ENCODE results near the gene SRPRA.
"Not testable (repeated sequence)": the region's sequence is repeated elsewhere in the genome, so short reads cannot be mapped to it uniquely, and the experiment has no call there.

The SRPRA gene

GRCh38 chr11:126282736-126283591 lies 14.3 kb upstream of the SRPRA start, which contains the start of gene TIRAP:
TSS of gene TIRAP (plus strand) at chr11:126283093. CDS start at chr11:126290895, 7,802 bp downstream.
- peak; percentile 61 to 66 for DNase-seq

DNA sequence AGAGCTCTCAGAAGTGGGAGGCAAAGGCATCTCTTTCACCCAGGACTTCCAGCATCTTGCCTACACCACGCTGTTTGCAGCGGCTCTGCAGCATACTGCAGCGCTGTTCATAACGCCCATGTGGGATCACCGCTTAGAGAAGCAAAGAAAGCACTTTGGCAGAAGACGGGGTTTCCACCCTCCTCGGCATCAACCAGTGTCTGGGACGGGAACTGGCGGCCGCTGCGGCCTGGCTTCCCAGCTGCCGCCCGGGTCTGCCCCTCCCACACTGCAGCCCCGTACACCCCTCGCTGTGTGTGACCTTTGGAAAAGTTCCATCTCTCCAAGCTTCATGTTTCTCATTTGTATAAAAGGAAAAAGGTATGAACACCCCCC lies 13.7 kb upstream of the SRPRA start:
- DNase-seq: peak; percentile 24 to 58

DNA sequence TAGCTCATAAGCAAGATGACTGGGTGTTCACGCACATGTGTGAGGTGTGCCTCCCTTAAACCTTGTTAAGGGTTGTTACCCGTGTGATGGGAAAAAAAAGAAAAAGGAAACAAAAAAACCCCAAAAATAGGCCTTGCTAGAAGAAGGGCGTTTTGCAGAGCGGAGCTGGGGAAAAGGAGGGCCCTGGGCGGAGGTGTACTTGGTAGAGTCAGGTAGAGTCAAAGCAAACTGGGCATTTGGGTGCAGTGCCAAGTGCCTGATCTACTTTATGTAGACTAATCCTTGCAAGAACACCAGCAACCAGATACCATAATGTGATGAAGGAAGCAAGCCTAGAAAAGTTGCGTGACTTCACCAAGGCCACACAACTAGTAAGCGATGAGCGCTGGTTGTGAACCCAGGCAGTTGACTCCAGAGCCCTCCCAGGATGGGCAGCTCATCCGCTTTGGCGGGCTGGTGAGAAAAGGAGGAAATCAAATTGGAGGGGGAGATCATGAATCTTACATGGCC lies 13.0 kb upstream of the SRPRA start:
- no peak for DNase-seq

DNA sequence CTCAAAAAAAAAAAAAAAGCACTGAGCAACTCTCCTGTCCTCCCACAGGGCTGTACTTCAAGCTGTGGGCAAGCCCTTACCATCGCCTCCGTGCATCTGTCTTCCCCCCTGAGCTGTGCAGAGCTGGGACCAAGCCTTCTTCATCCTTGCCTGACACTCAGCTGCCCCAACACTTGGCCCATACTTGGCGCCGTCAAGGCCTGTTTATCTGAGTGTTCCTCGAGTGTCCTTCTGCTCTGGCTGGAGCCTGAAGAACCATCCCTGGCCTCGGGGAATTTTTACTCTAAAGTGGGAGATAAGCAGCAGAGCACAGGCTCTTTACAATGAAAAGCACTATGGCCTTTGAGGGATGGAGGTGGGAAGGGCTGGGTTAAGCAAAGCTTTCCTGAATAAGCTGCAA lies 12.6 kb upstream of the SRPRA start:
- no peak for DNase-seq

DNA sequence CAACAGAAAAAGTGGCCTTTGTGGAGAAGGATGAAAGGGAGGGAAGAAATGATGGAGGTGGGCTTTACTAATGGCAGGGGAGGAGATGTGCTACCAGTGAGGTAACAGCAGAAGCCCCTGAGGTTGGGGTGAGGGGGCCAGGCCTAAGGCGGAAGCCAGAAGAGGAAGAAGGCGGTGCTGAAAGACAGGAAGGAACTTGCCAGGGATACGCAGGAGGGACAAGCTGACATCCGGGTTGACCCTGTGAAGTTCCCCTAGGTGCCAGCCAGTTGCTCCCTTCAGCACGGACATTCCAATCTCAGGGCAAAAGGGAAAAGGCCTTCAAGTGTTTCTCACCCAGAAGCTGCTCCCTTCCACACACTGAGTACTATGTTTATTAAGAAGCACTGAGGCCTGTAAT lies 11.9 kb upstream of the SRPRA start:
- peak; percentile 59 to 61 for DNase-seq

GRCh38 chr11:126279191-126279590 lies 10.5 kb upstream of the SRPRA start:
- DNase-seq: no peak

DNA sequence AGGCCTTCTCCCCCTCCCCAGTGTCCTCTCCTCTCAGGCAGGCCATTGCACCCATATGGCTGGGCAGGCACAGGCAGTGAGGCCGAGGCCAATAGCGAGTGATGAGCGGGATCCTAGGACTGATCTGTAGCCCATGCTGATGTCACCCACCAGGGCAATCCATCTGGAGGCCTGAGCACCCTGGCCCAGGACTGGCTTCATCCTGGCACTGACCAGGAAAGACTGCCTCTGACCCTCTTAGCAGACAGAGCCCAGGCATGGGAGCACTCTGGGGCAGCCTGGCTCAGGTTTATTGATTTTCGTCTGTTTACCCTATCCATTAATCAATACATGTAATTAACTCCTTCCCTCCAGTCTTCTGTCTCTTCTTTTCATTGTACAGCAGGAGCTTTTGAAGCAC lies 9.1 kb upstream of the SRPRA start:
- no peak for DNase-seq

DNA sequence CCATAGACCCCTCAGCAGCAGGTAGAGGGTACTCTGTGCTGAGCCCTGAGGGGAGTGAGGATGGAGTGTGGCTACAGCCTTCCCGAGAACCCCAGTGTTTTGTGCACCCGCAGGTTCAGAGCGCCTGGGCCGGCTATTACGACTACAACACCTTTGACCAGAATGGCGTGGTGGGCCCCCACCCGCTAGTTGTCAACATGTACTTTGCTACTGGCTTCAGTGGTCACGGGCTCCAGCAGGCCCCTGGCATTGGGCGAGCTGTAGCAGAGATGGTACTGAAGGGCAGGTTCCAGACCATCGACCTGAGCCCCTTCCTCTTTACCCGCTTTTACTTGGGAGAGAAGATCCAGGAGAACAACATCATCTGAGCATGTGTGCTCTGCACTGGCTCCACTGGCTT lies 8.6 kb upstream of the SRPRA start:
- DNase-seq: no peak

- no peak for DNase-seq
These were observed 361 bp downstream of the SRPRA start for GRCh38 chr11:126268361-126268707.

- no peak for DNase-seq
These were observed 1.0 kb downstream of the SRPRA start for GRCh38 chr11:126267650-126268049.

- no peak for DNase-seq
These were observed 2.9 kb downstream of the SRPRA start for GRCh38 chr11:126265811-126266210.

- no peak for DNase-seq
These were observed 5.2 kb downstream of the SRPRA start for GRCh38 chr11:126263489-126263888.

DNA sequence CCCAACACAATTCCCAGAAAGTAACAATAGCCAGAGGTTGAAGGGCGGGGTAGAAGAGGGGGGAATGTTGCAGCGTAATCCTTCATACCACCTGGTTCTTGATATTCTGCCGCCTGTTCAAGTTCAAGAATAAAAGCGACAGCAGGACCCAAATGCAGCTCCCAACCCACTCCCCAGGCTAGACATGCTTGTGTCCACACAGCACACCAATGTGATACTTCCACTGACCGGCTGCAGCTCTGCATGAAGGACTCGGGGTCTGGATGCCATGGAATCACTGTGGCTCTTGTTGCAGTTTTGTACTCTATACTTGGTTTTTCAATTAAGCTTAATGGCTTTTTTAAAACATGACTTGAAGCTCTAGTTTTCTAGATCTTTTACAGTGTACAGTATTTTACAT lies 6.5 kb downstream of the SRPRA start:
- DNase-seq: no peak

DNA sequence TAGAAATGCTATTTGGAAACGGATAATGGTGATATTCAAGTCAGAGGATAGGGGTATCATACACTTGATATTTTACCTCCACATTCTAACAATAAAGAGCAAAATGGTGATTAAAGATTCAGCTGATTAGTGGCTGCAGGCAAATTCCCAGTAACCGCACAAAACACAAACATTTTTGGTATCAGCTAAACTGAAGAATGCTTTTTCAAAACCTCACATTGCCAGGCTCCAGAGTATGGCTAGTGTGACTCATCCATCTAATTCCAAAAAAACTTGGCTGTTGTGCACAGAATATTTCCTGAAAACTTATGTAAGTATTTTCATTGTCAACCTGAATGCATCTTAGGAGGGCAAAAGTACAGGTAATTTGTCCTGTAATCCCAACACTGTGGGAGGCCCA lies 10.9 kb downstream of the SRPRA start:
- DNase-seq: no peak

DNA sequence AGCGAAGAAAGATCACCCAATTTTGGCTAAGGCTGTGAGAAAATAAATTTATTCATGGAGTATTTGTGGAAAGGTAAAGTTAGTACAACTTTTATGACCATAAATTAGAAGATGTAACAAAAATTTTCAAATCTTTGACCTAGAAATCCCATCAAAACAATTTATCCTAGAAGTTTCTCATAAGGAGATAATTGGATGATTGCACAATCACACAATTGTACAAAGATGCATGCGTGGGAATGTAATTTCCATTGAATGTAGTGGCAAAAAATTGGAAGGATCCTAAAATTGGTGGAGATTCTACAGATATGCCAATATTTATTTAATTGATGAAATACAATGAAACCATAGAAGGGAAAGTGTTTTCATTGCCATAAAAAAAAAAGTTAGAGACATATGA lies 11.6 kb downstream of the SRPRA start:
- no peak for DNase-seq

- DNase-seq: no peak
These were observed 12.5 kb downstream of the SRPRA start for GRCh38 chr11:126256216-126256615.

GRCh38 chr11:126255507-126255906 lies 13.2 kb downstream of the SRPRA start:
- DNase-seq: not testable (repeated sequence)

DNA sequence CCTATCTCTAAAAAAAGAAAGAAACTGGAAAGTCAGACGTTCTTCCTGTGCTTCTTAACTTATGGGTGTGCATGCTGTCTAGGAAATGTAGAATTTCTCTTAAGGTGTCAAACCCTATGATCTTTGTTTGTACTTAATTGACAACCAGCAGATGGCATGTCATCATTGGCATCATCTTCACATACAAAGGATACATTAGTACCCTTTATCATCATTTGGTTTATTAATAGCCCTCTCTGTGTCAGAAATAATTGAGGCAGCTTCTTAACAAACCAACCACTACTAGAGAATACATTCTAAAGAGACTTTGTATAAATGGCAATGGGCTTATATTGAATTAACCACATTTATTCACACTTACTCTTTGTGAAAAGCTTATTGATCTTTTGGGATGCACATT lies 13.9 kb downstream of the SRPRA start:
- no peak for DNase-seq

DNA sequence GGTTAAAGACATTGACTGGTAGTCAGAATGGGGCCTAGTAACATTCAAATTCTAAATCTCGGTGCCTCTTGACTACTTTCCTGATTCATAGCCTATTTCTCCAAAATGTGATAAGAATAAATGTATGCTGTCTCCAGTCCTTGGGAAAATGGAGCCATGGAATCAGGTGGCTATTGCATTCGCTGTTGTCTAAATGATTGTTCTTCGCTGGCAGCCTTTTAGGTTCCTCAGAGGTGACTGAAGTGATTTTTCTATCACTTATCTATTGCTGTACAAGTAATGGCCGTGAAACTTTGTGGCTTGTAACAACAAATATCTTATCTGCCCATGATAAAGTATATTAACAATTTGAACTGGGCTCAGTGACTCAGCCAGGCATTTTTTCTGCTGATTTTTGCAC lies 15.4 kb downstream of the SRPRA start:
- no peak for DNase-seq

GRCh38 chr11:126246636-126247035 lies 22.1 kb downstream of the SRPRA start:
- DNase-seq: peak in 1 of 2 donors; percentile 5

GRCh38 chr11:126233391-126233790 lies 35.3 kb downstream of the SRPRA start:
- no peak for DNase-seq

GRCh38 chr11:126232683-126233082 lies 36.0 kb downstream of the SRPRA start:
- no peak for DNase-seq

DNA sequence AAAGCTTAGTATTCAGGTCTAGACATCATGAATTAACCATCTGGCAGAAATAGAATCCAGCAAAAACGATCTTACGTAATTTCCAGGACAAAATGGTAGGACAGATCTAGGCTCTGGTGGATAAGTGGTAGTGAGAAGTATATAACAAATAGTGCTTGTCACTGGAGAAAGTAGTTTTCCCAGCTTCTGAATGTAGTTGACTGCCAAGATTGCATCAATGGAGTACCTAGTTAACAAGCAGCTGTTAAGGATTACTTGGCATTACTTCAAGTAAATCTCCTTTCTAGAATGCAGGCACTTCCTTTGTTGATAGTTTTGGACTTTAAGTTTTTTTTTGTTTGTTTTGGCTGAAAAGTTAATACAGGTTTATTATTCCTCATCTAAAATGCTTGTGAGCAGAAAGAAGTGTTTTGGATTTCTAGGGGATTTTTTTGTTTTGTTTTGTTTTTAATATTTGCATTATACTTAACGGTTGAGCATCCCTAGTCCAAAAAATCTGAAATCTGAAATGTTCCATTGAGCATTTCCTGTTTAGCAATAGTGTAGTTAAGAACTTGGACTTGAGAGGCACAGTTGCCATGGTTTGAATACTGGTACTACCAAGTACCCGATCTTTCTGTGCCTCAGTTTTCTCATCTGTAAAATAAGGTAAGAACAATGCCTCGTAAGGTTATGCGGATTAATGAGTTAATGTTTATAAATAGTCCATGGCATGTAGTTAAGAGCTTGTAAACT lies 36.8 kb downstream of the SRPRA start:
- DNase-seq: no peak

Data from inflammatory macrophage (primary cell).